Liver (tissue), 9 donors: ENCODE measurements around the gene GRK1. TPM values are rescaled to one million over a fixed set of nuclear protein-coding genes. Genes with fewer than 3 reads are reported as not detected.

Experiments used
- DNase-seq: peaks from one replicate; pipeline ENCODE4 v3.0.0-alpha.2; 2017; ENCODE audit warnings: low spot score
- H3K27ac ChIP-seq, 2 donors: one replicate each; pipeline ENCODE4 v1.7.0; 2013; ENCODE audit warnings: inconsistent platforms in 2 of 2, low read length in 2 of 2, control low read depth in 1 of 2, low read depth in 1 of 2, mild to moderate bottlenecking in 1 of 2
- H3K27me3 ChIP-seq, 4 donors: one replicate each; pipeline versions ENCODE4 v1.6.1 to v1.7.0; 2013; ENCODE audit warnings: low read length in 3 of 4, inconsistent platforms in 1 of 4, mild to moderate bottlenecking in 1 of 4, moderate library complexity in 1 of 4; ENCODE audit not compliant: control insufficient read depth in 4 of 4, insufficient read depth in 4 of 4
- H3K36me3 ChIP-seq, 4 donors: one replicate each; pipeline versions ENCODE4 v1.6.1 to v1.7.0; 2013; ENCODE audit warnings: low read length in 3 of 4, mild to moderate bottlenecking in 3 of 4, low read depth in 1 of 4, moderate library complexity in 1 of 4; ENCODE audit not compliant: control insufficient read depth in 4 of 4, insufficient read depth in 3 of 4
- H3K4me1 ChIP-seq, 4 donors: one replicate each; pipeline versions ENCODE4 v1.6.1 to v1.7.0; 2013; ENCODE audit warnings: low read length in 3 of 4, mild to moderate bottlenecking in 3 of 4, moderate library complexity in 1 of 4; ENCODE audit not compliant: control insufficient read depth in 4 of 4, insufficient read depth in 4 of 4
- H3K4me3 ChIP-seq, 3 donors: one replicate each; pipeline versions ENCODE4 v1.6.1 to v1.7.0; 2013; ENCODE audit warnings: low read length in 3 of 3, control low read depth in 1 of 3, low read depth in 1 of 3, mild to moderate bottlenecking in 1 of 3
- H3K9ac ChIP-seq, 2 donors: one replicate each; pipeline ENCODE4 v1.7.0; 2013; ENCODE audit warnings: low read length in 2 of 2, mild to moderate bottlenecking in 2 of 2, moderate library complexity in 2 of 2, control low read depth in 1 of 2, low read depth in 1 of 2
- H3K9me3 ChIP-seq, 4 donors: one replicate each; pipeline versions ENCODE4 v1.6.1 to v1.7.0; 2013; ENCODE audit warnings: low read length in 3 of 4; ENCODE audit not compliant: control insufficient read depth in 4 of 4
- ATF3 ChIP-seq: IDR thresholded peaks from 2 replicates; pipeline ENCODE4 v1.6.1; 2016; ENCODE audit warnings: antibody characterized with exemption
- CTCF ChIP-seq: fragments of 150-350 bp; IDR thresholded peaks from 2 replicates; pipeline ENCODE4 v1.5.1; 2017; ENCODE audit warnings: improper control_type of control experiment, low read depth, low read length; ENCODE audit not compliant: missing input control
- EGR1 ChIP-seq, 2 donors: IDR thresholded peaks; 2 replicates each; pipeline ENCODE4 v1.6.1; 2016 to 2018; ENCODE audit warnings: antibody characterized with exemption in 2 of 2, low read depth in 2 of 2
- FOXA1 ChIP-seq: IDR thresholded peaks from 2 replicates; pipeline ENCODE4 v1.6.1; 2016; ENCODE audit warnings: antibody characterized with exemption
- FOXA2 ChIP-seq: IDR thresholded peaks from 2 replicates; pipeline ENCODE4 v1.6.1; 2016; ENCODE audit warnings: antibody characterized with exemption
- GABPA ChIP-seq, 2 donors: IDR thresholded peaks in 1 of 2; conservative IDR thresholded peaks in 1 of 2; 2 replicates each; pipeline ENCODE4 v1.6.1; 2016; ENCODE audit warnings: antibody characterized with exemption in 2 of 2, mild to moderate bottlenecking in 1 of 2, moderate library complexity in 1 of 2
- HNF4A ChIP-seq, 2 donors: conservative IDR thresholded peaks; 2 replicates each; pipeline ENCODE4 v1.6.1; 2016; ENCODE audit warnings: antibody characterized with exemption in 2 of 2, mild to moderate bottlenecking in 2 of 2
- HNF4G ChIP-seq: IDR thresholded peaks from 2 replicates; pipeline ENCODE4 v1.6.1; 2016; ENCODE audit warnings: antibody characterized with exemption
- JUND ChIP-seq, 2 donors: IDR thresholded peaks; 2 replicates each; pipeline ENCODE4 v1.6.1; 2016; ENCODE audit warnings: antibody characterized with exemption in 2 of 2
- MAX ChIP-seq: IDR thresholded peaks from 2 replicates; pipeline ENCODE4 v1.6.1; 2016; ENCODE audit warnings: antibody characterized with exemption
- NR2F2 ChIP-seq: IDR thresholded peaks from 2 replicates; pipeline ENCODE4 v1.6.1; 2016; ENCODE audit warnings: antibody characterized with exemption
- RAD21 ChIP-seq, 2 donors: IDR thresholded peaks; 2 replicates each; pipeline ENCODE4 v1.6.1; 2016; ENCODE audit warnings: antibody characterized with exemption in 2 of 2, mild to moderate bottlenecking in 2 of 2
- REST ChIP-seq: IDR thresholded peaks from 2 replicates; pipeline ENCODE4 v1.6.1; 2016; ENCODE audit warnings: antibody characterized with exemption, mild to moderate bottlenecking
- RXRA ChIP-seq, 2 donors: IDR thresholded peaks; 2 replicates each; pipeline ENCODE4 v1.6.1; 2017 to 2018; ENCODE audit warnings: antibody characterized with exemption in 2 of 2, mild to moderate bottlenecking in 1 of 2
- SP1 ChIP-seq: IDR thresholded peaks from 2 replicates; pipeline ENCODE4 v1.6.1; 2018; ENCODE audit warnings: antibody characterized with exemption, mild to moderate bottlenecking
- TAF1 ChIP-seq: conservative IDR thresholded peaks from 2 replicates; pipeline ENCODE4 v1.6.1; 2016; ENCODE audit warnings: antibody characterized with exemption, mild to moderate bottlenecking
- YY1 ChIP-seq: IDR thresholded peaks from 2 replicates; pipeline ENCODE4 v1.6.1; 2016; ENCODE audit warnings: antibody characterized with exemption, mild to moderate bottlenecking
- ZBTB33 ChIP-seq: IDR thresholded peaks from 2 replicates; pipeline ENCODE4 v1.6.1; 2016; ENCODE audit warnings: antibody characterized with exemption
- WGBS: extraction: QIAGEN DNeasy Blood & Tissue Kit; methylation state at CpG from one replicate; pipeline ENCODE4 v1.1.7; 2013; 5-methylcytosine and 5-hydroxymethylcytosine counted together
- polyA plus RNA-seq, 2 donors: library from polyadenylated mRNA; stranded (reverse) in 1 of 2; unstranded in 1 of 2; fragments of 200-250 nt in 1 of 2; fragments of >200 nt in 1 of 2; fragmentation: Nextera tagmentation in 1 of 2; extraction: Ambion mirVana in 1 of 2; gene quantifications; one replicate each; pipeline versions ENCODE4 v1.2.1 to v1.2.3, GENCODE V29; 2013 to 2015
- total RNA-seq, 2 donors: library from RNA; depleted of rRNA; stranded (reverse); fragments of >200 nt; gene quantifications; one replicate each; pipeline ENCODE4 v1.2.3, GENCODE V29; 2014
- donor health status: healthy.
- donor health status: healthy.
- donor health status: healthy.
- donor health status: healthy.
- donor health status: healthy.

The GRK1 gene
- total and polyA plus RNA-seq, 4 donors, result 0.05 TPM; not detected in 3

- TF ChIP-seq HNF4A (conservative IDR thresholded peaks at IDR 0.05) (no peak), ATF3 (no peak), YY1 (no peak), HNF4G (no peak), NR2F2 (no peak), RAD21 (IDR thresholded peaks at IDR 0.05) (no peak), FOXA1 (no peak), FOXA2 (no peak), RXRA (IDR thresholded peaks at IDR 0.05) (no peak), GABPA (IDR thresholded peaks at IDR 0.05 in 1 of 2, conservative IDR thresholded peaks at IDR 0.05 in 1 of 2) (no peak), TAF1 (no peak), MAX (no peak), ZBTB33 (no peak)
- DNase-seq, result no peak
- Histone ChIP-seq H3K9ac (no peak overlapping the region), H3K27ac (no peak overlapping the region), H3K36me3 (no peaks in the 10 kb centered on the region), H3K27me3 (peaks cover 0 to 2% (median 0%) of the 10 kb centered on the region in 4 donors), H3K9me3 (no peaks in the 10 kb centered on the region), H3K4me1 (no peaks in the 10 kb centered on the region), H3K4me3 (no peak overlapping the region)
- 70% methylated on average over 21 of the region's 21 CpGs for WGBS
Measured at GRCh38 chr13:113730258-113730691, 63.3 kb downstream of the GRK1 start.

GRCh38 chr13:113730831-113731191 lies 63.8 kb downstream of the GRK1 start:
- Histone ChIP-seq H3K27me3 (peaks cover 0 to 2% (median 0%) of the 10 kb centered on the region in 4 donors), H3K4me3 (no peak overlapping the region), H3K27ac (no peak overlapping the region), H3K9ac (no peak overlapping the region), H3K9me3 (no peaks in the 10 kb centered on the region), H3K36me3 (no peaks in the 10 kb centered on the region), H3K4me1 (no peaks in the 10 kb centered on the region)
- WGBS, result 98% methylated on average over 4 of the region's 4 CpGs
- TF ChIP-seq ZBTB33 (no peak), ATF3 (no peak), TAF1 (no peak), HNF4G (no peak), RXRA (IDR thresholded peaks at IDR 0.05) (no peak), FOXA2 (no peak), JUND (IDR thresholded peaks at IDR 0.05) (no peak), CTCF (no peak), GABPA (IDR thresholded peaks at IDR 0.05 in 1 of 2, conservative IDR thresholded peaks at IDR 0.05 in 1 of 2) (no peak), NR2F2 (no peak), REST (no peak), YY1 (no peak), FOXA1 (no peak), MAX (no peak), SP1 (no peak), EGR1 (IDR thresholded peaks at IDR 0.05; ENCODE audit: low read depth in 2 of 2) (no peak), RAD21 (IDR thresholded peaks at IDR 0.05) (no peak)
- DNase-seq, result no peak
